ENCODE data around the gene COPS9.

Gene COPS9

GRCh38 chr2:240164586-240164985 lies 28.5 kb upstream of the COPS9 start:
- Mint-ChIP-seq H3K9me3 (no peaks in the 10 kb centered on the region), H3K4me3 (no peak overlapping the region), H3K36me3 (ENCODE audit: low read depth) (no peaks in the 10 kb centered on the region), H3K4me1 (peaks cover 5% of the 10 kb centered on the region), H3K27me3 (ENCODE audit: low read depth, poor library complexity) (peaks cover 35% of the 10 kb centered on the region), H3K27ac (no peak overlapping the region)
- TF ChIP-seq, protein P1, sequence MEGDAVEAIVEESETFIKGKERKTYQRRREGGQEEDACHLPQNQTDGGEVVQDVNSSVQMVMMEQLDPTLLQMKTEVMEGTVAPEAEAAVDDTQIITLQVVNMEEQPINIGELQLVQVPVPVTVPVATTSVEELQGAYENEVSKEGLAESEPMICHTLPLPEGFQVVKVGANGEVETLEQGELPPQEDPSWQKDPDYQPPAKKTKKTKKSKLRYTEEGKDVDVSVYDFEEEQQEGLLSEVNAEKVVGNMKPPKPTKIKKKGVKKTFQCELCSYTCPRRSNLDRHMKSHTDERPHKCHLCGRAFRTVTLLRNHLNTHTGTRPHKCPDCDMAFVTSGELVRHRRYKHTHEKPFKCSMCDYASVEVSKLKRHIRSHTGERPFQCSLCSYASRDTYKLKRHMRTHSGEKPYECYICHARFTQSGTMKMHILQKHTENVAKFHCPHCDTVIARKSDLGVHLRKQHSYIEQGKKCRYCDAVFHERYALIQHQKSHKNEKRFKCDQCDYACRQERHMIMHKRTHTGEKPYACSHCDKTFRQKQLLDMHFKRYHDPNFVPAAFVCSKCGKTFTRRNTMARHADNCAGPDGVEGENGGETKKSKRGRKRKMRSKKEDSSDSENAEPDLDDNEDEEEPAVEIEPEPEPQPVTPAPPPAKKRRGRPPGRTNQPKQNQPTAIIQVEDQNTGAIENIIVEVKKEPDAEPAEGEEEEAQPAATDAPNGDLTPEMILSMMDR (IDR thresholded peaks at IDR 0.05): no peak
- DNase-seq: no peak

DNA sequence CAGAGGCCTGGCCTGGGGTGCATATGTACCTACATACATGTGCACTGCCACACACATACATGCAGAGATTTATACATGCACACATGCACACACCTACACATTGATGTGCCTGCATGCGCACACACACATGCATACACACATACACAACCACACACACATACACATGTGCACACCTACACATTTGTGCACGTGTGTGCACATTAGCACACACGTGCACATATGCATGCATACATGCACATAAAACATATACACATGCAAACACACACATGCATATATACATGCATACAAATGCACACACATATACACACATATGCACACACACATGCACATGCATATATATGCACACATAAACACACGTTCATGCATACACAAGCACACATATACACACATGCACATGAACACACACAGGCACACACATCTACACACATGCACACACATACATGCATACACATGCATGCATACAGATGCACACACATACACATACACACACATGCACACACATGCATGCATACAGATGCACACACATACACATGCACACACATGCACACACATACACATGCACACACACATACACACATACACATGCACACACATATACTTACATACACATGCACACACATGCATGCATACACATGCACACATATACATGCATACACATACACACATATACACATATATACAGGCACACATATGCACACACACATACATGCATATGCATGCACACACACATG lies 27.9 kb upstream of the COPS9 start:
- H3K36me3 Mint-ChIP-seq (ENCODE audit: low read depth): no peaks in the 10 kb centered on the region
- no peak for DNase-seq
- no peaks in the 10 kb centered on the region for H3K9me3 Mint-ChIP-seq
- H3K27me3 Mint-ChIP-seq (ENCODE audit: low read depth, poor library complexity): peaks cover 35% of the 10 kb centered on the region
- no peak overlapping the region for H3K4me3 Mint-ChIP-seq
- peaks cover 5% of the 10 kb centered on the region for H3K4me1 Mint-ChIP-seq
- no peak overlapping the region for H3K27ac Mint-ChIP-seq
- TF ChIP-seq, protein P1 (IDR thresholded peaks at IDR 0.05): no peak

GRCh38 chr2:240162939-240163714 lies 27.0 kb upstream of the COPS9 start:
- no peak for DNase-seq
- peaks cover 35% of the 10 kb centered on the region for H3K27me3 Mint-ChIP-seq (ENCODE audit: low read depth, poor library complexity)
- H3K27ac Mint-ChIP-seq: no peak overlapping the region
- H3K4me3 Mint-ChIP-seq: no peak overlapping the region
- TF ChIP-seq, protein P1 (IDR thresholded peaks at IDR 0.05): no peak
- no peaks in the 10 kb centered on the region for H3K9me3 Mint-ChIP-seq
- peaks cover under 1% of the 10 kb centered on the region for H3K4me1 Mint-ChIP-seq
- no peaks in the 10 kb centered on the region for H3K36me3 Mint-ChIP-seq (ENCODE audit: low read depth)

GRCh38 chr2:240162531-240162930 lies 26.4 kb upstream of the COPS9 start:
- Mint-ChIP-seq H3K4me1 (no peaks in the 10 kb centered on the region), H3K9me3 (no peaks in the 10 kb centered on the region), H3K36me3 (ENCODE audit: low read depth) (no peaks in the 10 kb centered on the region), H3K27ac (no peak overlapping the region), H3K4me3 (no peak overlapping the region), H3K27me3 (ENCODE audit: low read depth, poor library complexity) (peaks cover 32% of the 10 kb centered on the region)
- TF ChIP-seq, protein P1 (IDR thresholded peaks at IDR 0.05): no peak
- DNase-seq: no peak

- no peak overlapping the region for H3K4me3 Mint-ChIP-seq
- no peak for DNase-seq
- no peaks in the 10 kb centered on the region for H3K36me3 Mint-ChIP-seq (ENCODE audit: low read depth)
- H3K4me1 Mint-ChIP-seq: no peaks in the 10 kb centered on the region
- H3K9me3 Mint-ChIP-seq: no peaks in the 10 kb centered on the region
- no peak overlapping the region for H3K27ac Mint-ChIP-seq
- TF ChIP-seq, protein P1 (IDR thresholded peaks at IDR 0.05): no peak
- peaks cover 27% of the 10 kb centered on the region for H3K27me3 Mint-ChIP-seq (ENCODE audit: low read depth, poor library complexity)
Measured at GRCh38 chr2:240162032-240162431, 25.9 kb upstream of the COPS9 start.

Data from nephron progenitor cell (in vitro differentiated cells).